DOHH2 (cell line): Measurements from ENCODE around the gene COL8A1.

Experiments
- CTCF ChIP-seq: fragments of 200-600 bp; sonication (generic); IDR thresholded peaks from one replicate; pipeline ENCODE4 v1.5.1; 2014; ENCODE audit warnings: antibody characterized with exemption, mild to moderate bottlenecking, low read depth, low read length; ENCODE audit not compliant: poor library complexity, severe bottlenecking
- EZH2phosphoT487 ChIP-seq: fragments of 200-600 bp; sonication (generic); IDR thresholded peaks from 2 replicates; pipeline ENCODE4 v1.6.1; 2017; ENCODE audit warnings: borderline replicate concordance, mild to moderate bottlenecking, antibody characterized with exemption, low read length, moderate library complexity, mixed read lengths

GRCh38 chr3:99839613-99840012, 201.2 kb downstream of the COL8A1 start:
- TF ChIP-seq CTCF = no peak
- no peak for TF ChIP-seq EZH2phosphoT487
